Measurements from ENCODE around the gene ZER1. TPM values are rescaled to one million over a fixed set of nuclear protein-coding genes. Genes with fewer than 3 reads are reported as not detected.
A peak's percentile ranks its signal among the peaks of the same experiment; 100 is the strongest.

The ZER1 gene
- 18.6 and 18.7 TPM in 2 replicates for total RNA-seq

- peak; percentile 89 for DNase-seq (ENCODE audit: low spot score)
- peaks cover 4% of the 10 kb centered on the region for H3K9me3 Mint-ChIP-seq
- H3K4me3 Mint-ChIP-seq (ENCODE audit: low read depth), result peak within 1 kb of the TSS; percentile 97
- peak within 1 kb of the TSS; percentile 92 for H3K27ac Mint-ChIP-seq
- H3K36me3 Mint-ChIP-seq (ENCODE audit: low read depth), result no peaks in the 10 kb centered on the region
- H3K27me3 Mint-ChIP-seq (ENCODE audit: low read depth), result no peaks in the 10 kb centered on the region
- intact Hi-C loops (cut with micrococcal nuclease), result loop anchor here (1.0 to 5.0 kb wide), 3 partner anchors 15 to 55 kb away; partner anchors contain the start of genes SPOUT1, TBC1D13 and ZDHHC12
- peaks cover 13% of the 10 kb centered on the region for H3K4me1 Mint-ChIP-seq (ENCODE audit: low read depth)
Measured at GRCh38 chr9:128771745-128772519, at the start of gene ZER1. Gene ZER1 (minus strand): TSS chr9:128771927. CDS start chr9:128755565, 16,362 bp downstream.

GRCh38 chr9:128820665-128821583, 49.2 kb upstream of the ZER1 start:
- no peak overlapping the region for H3K27ac Mint-ChIP-seq
- intact Hi-C loops (cut with micrococcal nuclease), result no loop called here
- peak overlapping the region; percentile 30 for H3K4me3 Mint-ChIP-seq (ENCODE audit: low read depth)
- H3K9me3 Mint-ChIP-seq, result no peaks in the 10 kb centered on the region
- H3K36me3 Mint-ChIP-seq (ENCODE audit: low read depth), result peaks cover 41% of the 10 kb centered on the region
- DNase-seq (ENCODE audit: low spot score), result no peak
- H3K27me3 Mint-ChIP-seq (ENCODE audit: low read depth), result no peaks in the 10 kb centered on the region
- peaks cover 12% of the 10 kb centered on the region for H3K4me1 Mint-ChIP-seq (ENCODE audit: low read depth)

GRCh38 chr9:128819716-128820664, 48.3 kb upstream of the ZER1 start:
- Mint-ChIP-seq H3K4me1 (ENCODE audit: low read depth) (peaks cover 12% of the 10 kb centered on the region), H3K27me3 (ENCODE audit: low read depth) (no peaks in the 10 kb centered on the region), H3K27ac (no peak overlapping the region), H3K4me3 (ENCODE audit: low read depth) (peak overlapping the region; percentile 38), H3K36me3 (ENCODE audit: low read depth) (peaks cover 34% of the 10 kb centered on the region), H3K9me3 (no peaks in the 10 kb centered on the region)
- intact Hi-C loops (cut with micrococcal nuclease), result no loop called here
- no peak for DNase-seq (ENCODE audit: low spot score)

- Mint-ChIP-seq H3K4me1 (ENCODE audit: low read depth) (peaks cover 12% of the 10 kb centered on the region), H3K9me3 (no peaks in the 10 kb centered on the region), H3K27ac (no peak overlapping the region), H3K4me3 (ENCODE audit: low read depth) (peak overlapping the region; percentile 81), H3K27me3 (ENCODE audit: low read depth) (no peaks in the 10 kb centered on the region), H3K36me3 (ENCODE audit: low read depth) (peaks cover 25% of the 10 kb centered on the region)
- DNase-seq (ENCODE audit: low spot score), result peak; percentile 48
- intact Hi-C loops (cut with micrococcal nuclease), result no loop called here
Measured at GRCh38 chr9:128818839-128819715, 47.4 kb upstream of the ZER1 start.

GRCh38 chr9:128818099-128818838, 46.5 kb upstream of the ZER1 start, which contains the start of gene ENDOG:
Gene ENDOG (plus strand): TSS chr9:128818500. CDS start chr9:128818685, 185 bp downstream.
- Mint-ChIP-seq H3K4me3 (ENCODE audit: low read depth) (peak within 1 kb of the TSS; percentile 81), H3K27ac (peak within 1 kb of the TSS; percentile 55), H3K36me3 (ENCODE audit: low read depth) (peaks cover 21% of the 10 kb centered on the region), H3K27me3 (ENCODE audit: low read depth) (no peaks in the 10 kb centered on the region), H3K4me1 (ENCODE audit: low read depth) (peaks cover 12% of the 10 kb centered on the region), H3K9me3 (no peaks in the 10 kb centered on the region)
- peak; percentile 98 for DNase-seq (ENCODE audit: low spot score)
- intact Hi-C loops (cut with micrococcal nuclease), result no loop called here

GRCh38 chr9:128810873-128811272, 39.1 kb upstream of the ZER1 start:
- intact Hi-C loops (cut with micrococcal nuclease), result no loop called here
- no peaks in the 10 kb centered on the region for H3K4me1 Mint-ChIP-seq (ENCODE audit: low read depth)
- no peak overlapping the region for H3K4me3 Mint-ChIP-seq (ENCODE audit: low read depth)
- H3K36me3 Mint-ChIP-seq (ENCODE audit: low read depth), result peaks cover 7% of the 10 kb centered on the region
- H3K9me3 Mint-ChIP-seq, result no peaks in the 10 kb centered on the region
- no peak overlapping the region for H3K27ac Mint-ChIP-seq
- H3K27me3 Mint-ChIP-seq (ENCODE audit: low read depth), result no peaks in the 10 kb centered on the region
- DNase-seq (ENCODE audit: low spot score), result no peak

GRCh38 chr9:128809831-128810230, 38.1 kb upstream of the ZER1 start:
- intact Hi-C loops (cut with micrococcal nuclease), result no loop called here
- H3K27me3 Mint-ChIP-seq (ENCODE audit: low read depth), result no peaks in the 10 kb centered on the region
- no peak for DNase-seq (ENCODE audit: low spot score)
- peaks cover 11% of the 10 kb centered on the region for H3K36me3 Mint-ChIP-seq (ENCODE audit: low read depth)
- no peak overlapping the region for H3K4me3 Mint-ChIP-seq (ENCODE audit: low read depth)
- H3K9me3 Mint-ChIP-seq, result no peaks in the 10 kb centered on the region
- no peak overlapping the region for H3K27ac Mint-ChIP-seq
- H3K4me1 Mint-ChIP-seq (ENCODE audit: low read depth), result no peaks in the 10 kb centered on the region

GRCh38 chr9:128809036-128809599, 37.4 kb upstream of the ZER1 start:
- Mint-ChIP-seq H3K4me3 (ENCODE audit: low read depth) (no peak overlapping the region), H3K27me3 (ENCODE audit: low read depth) (no peaks in the 10 kb centered on the region), H3K9me3 (no peaks in the 10 kb centered on the region), H3K36me3 (ENCODE audit: low read depth) (peaks cover 11% of the 10 kb centered on the region), H3K4me1 (ENCODE audit: low read depth) (no peaks in the 10 kb centered on the region), H3K27ac (no peak overlapping the region)
- no peak for DNase-seq (ENCODE audit: low spot score)
- intact Hi-C loops (cut with micrococcal nuclease), result no loop called here

GRCh38 chr9:128808543-128808942, 36.8 kb upstream of the ZER1 start:
- H3K9me3 Mint-ChIP-seq, result no peaks in the 10 kb centered on the region
- DNase-seq (ENCODE audit: low spot score), result no peak

GRCh38 chr9:128807827-128808226, 36.1 kb upstream of the ZER1 start:
- Mint-ChIP-seq H3K27ac (no peak overlapping the region), H3K36me3 (ENCODE audit: low read depth) (peaks cover 21% of the 10 kb centered on the region), H3K4me3 (ENCODE audit: low read depth) (no peak overlapping the region), H3K4me1 (ENCODE audit: low read depth) (no peaks in the 10 kb centered on the region), H3K27me3 (ENCODE audit: low read depth) (no peaks in the 10 kb centered on the region), H3K9me3 (no peaks in the 10 kb centered on the region)
- DNase-seq (ENCODE audit: low spot score), result no peak
- intact Hi-C loops (cut with micrococcal nuclease), result no loop called here

More at GRCh38 chr9:128808543-128808942, 36.8 kb upstream of the ZER1 start:
- Mint-ChIP-seq H3K27me3 (ENCODE audit: low read depth) (no peaks in the 10 kb centered on the region), H3K4me1 (ENCODE audit: low read depth) (no peaks in the 10 kb centered on the region), H3K36me3 (ENCODE audit: low read depth) (peaks cover 14% of the 10 kb centered on the region), H3K4me3 (ENCODE audit: low read depth) (no peak overlapping the region), H3K27ac (no peak overlapping the region)
- intact Hi-C loops (cut with micrococcal nuclease), result no loop called here

- DNase-seq (ENCODE audit: low spot score), result no peak
- intact Hi-C loops (cut with micrococcal nuclease), result no loop called here
Measured at GRCh38 chr9:128805661-128806060, 33.9 kb upstream of the ZER1 start.

More at GRCh38 chr9:128805661-128806060, 33.9 kb upstream of the ZER1 start:
- Mint-ChIP-seq H3K27ac (no peak overlapping the region), H3K36me3 (ENCODE audit: low read depth) (peaks cover 27% of the 10 kb centered on the region), H3K4me3 (ENCODE audit: low read depth) (no peak overlapping the region), H3K9me3 (no peaks in the 10 kb centered on the region), H3K4me1 (ENCODE audit: low read depth) (no peaks in the 10 kb centered on the region), H3K27me3 (ENCODE audit: low read depth) (no peaks in the 10 kb centered on the region)

Measured in activated T-helper 2 cell treated with anti-CD3 and anti-CD28 coated beads, Interferon-gamma antibody, Interleukin-2, Interleukin-4, amounts not matched to agents 10 μg/mL and 5 μg/mL and 100 μg/mL, durations not matched to agents 14 hours and 24 hours and 36 hours (primary cell).